ENCODE results near the gene NDUFA12.
"Not testable (repeated sequence)": the region's sequence is repeated elsewhere in the genome, so short reads cannot be mapped to it uniquely, and the experiment has no call there.

Gene NDUFA12

DNA sequence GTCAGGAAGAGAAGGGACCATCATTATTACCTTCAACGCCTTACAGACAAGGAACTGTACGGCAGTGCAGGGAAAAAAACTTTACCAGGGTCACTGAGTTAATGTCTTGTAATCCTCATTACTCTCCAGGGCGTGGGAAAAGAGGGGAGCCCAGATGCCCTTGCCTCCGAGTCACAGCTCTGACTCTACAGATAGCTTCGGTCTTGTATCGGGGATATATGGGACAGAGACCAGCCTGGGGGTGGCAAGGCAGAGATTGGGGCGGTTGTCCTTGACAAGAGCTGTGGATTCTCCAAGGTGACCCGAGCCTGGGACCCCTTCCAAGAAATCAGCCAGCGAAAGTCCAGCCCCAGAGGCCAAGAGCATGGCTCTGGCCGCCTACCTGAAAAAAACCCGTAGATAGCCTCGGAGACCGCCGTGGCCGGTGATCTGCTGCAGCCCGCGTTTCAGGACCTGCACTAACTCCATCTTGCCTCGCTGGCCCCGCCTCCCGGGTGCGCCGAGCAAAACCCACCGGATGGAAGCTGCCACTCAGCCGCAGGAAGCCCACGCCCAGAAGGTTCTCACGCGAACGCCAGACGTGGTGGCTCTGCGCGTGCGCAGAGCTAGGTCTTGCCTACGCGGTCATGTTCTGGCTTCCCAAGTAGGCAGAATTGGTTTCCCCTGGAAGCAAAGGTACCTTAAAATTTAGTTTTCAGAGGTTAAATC is at the start of gene NDUFA12:
TSS of gene NDUFA12 (minus strand) at position 485 of the 708 bp plus-strand sequence. CDS start at position 468, 17 bp downstream.
- DNase-seq: peak; percentile 87

DNA sequence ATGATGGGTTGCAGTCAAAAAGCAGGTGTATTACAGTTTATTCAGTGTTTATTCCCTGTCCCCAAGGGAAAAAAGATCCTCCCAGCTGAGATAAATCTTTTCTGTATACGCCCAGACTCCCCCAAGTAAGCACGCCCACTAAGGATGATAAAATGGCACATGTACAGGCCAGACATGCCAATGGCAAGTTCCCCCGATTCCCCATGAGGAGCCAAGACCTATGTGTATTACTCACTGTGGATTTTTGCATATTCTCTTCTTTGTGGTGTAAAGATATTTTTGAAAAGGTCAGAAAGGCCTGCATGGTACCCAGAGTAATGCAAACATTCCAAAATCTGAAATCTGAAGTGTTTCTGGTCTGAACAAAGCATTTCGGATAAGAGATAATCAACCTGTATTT is 47.7 kb upstream of the NDUFA12 start:
- no peak for DNase-seq

DNA sequence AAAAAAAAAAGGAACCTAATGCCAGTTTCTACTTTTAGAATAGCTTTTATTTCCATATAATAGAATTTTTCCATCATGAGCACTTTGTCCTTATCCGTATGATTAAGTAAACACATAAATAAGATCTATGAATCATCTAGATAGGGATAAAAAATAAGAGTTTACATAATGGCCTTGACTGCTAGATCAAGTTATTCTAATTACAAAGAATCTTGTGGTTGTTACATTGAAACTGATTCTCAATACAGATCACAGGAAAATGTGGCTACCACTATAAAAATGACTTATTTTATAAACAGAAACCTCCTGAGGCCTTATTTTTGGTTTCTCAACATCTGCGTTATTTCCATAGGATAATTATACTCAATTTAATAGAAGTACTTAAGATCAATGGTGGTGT is 34.4 kb upstream of the NDUFA12 start:
- no peak for DNase-seq

DNA sequence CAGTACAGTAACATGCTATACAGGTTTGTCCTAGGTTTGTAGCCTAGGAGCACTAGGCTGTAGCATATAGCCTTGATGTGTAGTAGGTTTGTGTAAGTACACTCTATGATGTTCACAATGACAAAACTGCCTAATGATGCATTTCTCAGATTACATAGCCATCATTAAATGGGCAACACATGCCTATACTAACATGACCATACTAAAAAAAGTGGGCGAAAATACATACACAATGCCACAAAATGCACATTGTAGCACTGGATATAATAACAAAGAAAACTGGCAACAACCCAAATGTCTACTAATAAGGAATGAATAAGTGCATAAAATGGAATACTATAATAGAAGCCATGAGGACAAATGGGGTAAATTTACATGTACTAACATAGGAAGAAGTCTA is 31.3 kb upstream of the NDUFA12 start:
- DNase-seq: no peak

DNA sequence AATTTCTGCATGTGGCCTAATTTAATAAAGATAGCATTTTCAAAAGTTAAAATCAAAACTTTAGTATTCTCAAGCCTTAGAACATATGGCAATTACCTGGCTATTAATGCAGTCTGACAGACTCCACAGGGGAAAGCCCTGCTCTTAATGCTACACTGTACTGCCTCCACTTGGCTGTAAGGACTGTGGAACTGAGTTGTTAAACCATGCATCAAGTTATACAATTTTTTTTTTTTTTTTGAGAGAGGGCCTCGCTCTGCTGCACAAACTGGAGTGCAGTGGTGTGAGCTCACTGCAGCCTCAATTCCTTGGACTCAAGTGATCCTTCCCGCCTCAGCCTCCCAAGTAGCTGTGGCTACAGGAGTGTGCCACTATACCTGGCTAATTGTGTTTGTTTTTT is 19.0 kb upstream of the NDUFA12 start:
- DNase-seq: no peak

DNA sequence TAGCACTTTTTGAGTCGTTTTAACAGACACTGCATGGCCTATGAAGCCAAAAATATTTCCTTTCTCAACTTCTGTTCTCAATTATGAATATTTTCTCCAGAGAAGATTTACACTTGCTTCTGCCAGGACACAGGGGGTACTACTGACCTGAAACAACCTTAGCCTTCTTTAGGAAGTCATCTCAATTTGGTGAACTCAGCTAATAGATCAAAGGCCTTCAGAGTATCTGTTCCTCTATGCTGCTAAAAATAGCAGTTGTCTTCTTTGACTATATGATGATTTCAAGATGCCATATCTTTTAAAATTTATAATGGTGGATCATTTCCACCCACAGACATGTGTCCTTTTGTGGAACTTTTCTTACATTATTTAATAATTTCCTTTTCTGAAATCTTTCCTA is 14.0 kb upstream of the NDUFA12 start:
- no peak for DNase-seq

DNA sequence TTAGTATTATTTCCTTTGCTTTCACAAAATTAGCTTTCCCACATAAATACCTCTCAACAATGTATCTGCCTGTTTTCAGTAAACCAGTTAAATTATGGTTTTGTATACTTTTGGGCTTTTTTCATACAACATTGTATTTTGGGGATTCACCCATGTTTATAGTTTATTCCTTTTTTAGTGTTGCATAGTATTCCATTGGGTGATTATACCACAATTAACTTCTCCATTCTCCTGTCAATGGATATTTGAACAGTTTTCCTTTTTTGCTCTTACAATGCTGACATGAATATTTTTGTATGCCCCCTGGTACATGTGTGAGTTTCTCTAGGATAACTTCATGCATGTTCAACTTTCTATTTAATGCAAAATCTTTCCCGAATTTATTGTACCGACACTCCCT is 12.6 kb upstream of the NDUFA12 start:
- no peak for DNase-seq

DNA sequence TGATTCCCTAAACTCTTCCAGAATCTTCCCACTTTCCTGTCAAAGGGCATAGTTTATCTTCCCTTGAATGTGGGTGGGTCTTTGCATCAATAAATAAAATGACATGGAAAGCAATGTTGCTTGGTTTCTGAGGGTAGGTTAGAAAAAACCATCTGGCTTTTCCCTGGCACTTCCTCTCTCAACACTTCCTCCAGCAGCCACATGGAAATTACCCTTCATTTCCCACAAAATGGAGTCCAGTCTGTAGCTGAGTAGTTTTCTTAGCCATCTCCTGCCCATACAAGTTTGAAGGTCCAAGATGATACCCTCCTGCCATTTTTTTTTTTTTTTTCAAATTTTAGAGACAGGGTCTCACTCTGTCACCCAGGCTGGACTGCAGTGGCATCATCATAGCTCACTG is 11.1 kb upstream of the NDUFA12 start:
- DNase-seq: no peak

DNA sequence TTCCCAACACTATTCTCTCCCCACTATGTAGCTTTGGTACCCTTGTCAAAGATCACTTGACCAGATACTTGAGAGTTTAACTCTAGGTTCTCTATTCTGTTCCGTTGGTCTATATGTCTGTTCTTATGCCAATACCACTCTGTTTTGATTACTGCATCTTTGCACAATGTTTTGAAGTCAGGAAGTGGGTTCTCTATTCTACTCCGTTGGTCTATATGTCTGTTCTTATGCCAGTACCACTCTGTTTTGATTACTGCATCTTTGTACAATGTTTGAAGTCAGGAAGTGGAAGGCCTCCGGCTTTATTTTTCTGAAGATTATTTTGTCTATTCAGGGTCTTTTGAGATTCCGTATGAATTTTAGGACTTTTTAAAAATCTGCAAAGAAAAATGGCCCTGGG is 2.7 kb upstream of the NDUFA12 start:
- no peak for DNase-seq

DNA sequence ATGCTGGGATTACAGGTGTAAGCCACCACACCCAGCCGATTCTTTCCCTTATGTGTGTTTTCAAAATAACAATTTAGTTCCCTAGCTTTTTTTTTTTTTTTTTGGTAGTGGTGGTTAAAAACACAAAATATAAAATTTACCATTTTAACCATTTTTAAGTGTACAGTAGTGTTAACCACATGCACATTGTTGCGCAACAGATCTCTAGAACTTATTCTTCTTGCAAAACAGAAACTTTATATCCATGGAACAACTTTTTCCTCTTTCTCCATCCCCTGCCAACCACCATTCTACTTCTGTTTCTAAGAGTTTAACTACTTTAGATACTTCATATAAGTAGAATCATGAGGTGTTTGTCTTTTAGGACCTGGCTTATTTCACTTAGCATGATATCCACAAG is 1.1 kb upstream of the NDUFA12 start:
- no peak for DNase-seq

DNA sequence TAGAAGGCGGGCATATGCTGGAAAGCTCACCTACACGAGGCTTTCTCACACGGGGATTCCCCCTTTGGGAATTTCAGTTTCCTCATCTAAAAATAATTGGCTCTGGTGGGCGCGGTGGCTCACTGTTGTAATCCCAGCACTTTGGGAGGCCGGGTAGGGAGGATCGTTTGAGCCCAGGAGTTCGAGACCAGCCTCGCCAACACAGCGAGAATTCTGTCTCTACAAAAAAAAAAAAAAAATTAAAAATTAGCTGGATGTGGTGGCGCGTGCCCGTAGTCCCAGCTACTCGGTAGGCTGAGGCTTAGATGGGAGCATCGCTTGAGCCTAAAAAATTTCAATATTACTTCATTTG is 400 bp upstream of the NDUFA12 start:
- no peak for DNase-seq

DNA sequence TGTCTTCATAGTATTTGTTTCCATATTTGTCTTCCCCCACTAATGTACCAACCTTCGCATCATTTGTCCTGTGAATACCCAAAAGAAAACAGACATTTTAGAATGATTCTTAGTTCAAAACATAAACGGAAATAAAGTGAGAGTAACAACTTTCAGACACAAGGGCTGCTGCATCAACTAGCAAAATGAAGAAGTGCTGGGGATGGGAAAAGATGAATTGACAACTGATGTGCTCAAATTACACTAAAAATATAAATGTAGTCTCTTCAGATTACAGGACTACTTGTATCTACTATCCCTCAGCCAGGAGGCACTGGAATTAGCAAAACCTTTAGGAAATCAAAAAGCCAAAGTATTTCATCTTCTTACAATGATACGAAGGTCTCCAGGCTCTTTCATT is 743 bp downstream of the NDUFA12 start:
- no peak for DNase-seq

DNA sequence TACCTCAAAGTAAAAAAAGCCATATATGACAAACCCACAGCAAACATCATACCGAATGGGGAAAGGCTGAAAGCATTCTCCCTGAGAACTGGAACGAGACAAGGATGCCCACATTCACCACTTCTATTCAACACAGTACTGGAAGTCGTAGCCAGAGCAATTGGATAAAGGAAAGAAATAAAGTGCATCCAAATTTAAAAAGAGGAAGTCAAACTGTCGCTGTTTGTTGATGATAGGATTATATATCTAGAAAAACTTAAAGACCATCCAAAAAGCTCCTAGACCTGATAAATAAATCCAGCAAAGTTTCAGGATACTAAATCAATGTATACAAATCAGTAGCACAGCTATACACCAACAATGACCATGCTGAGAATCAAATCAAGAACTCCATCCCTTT is 5.2 kb downstream of the NDUFA12 start:
- no peak for DNase-seq

DNA sequence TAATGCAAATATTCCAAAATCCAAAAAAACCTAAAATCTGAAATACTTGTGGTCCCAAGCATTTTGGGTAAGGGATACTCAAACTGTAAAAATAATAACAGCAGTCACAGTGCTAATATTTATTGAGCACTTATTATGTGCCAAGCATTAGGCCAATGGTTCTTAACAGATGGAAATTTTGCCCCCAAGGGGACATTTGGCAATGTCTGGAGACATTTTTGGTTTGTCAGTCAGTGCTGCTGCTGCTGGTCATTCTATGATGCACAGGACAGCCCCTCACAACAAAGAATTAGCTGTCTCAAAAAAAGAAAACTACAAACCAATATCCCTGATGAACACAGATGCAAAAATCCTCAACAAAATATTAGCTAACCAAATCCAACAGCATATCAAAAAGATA is 5.8 kb downstream of the NDUFA12 start:
- DNase-seq: no peak

DNA sequence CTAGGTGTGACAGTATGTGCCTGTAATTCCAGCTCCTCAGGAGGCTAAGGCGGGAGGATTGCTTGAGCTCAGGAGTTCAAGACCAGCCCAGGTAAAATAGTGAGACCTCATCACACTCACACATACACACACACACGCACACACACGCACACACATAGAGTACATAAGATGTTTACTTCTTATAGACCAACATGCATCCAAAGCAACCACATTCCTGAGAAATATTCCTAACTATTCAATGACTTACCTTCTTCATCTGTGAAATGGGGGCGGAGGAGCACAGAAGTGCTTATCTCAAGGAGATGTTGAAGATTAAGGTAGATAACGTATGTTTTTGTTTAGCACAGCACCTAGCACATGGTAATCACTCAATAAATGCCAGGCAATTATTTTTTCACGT is 6.4 kb downstream of the NDUFA12 start:
- no peak for DNase-seq

DNA sequence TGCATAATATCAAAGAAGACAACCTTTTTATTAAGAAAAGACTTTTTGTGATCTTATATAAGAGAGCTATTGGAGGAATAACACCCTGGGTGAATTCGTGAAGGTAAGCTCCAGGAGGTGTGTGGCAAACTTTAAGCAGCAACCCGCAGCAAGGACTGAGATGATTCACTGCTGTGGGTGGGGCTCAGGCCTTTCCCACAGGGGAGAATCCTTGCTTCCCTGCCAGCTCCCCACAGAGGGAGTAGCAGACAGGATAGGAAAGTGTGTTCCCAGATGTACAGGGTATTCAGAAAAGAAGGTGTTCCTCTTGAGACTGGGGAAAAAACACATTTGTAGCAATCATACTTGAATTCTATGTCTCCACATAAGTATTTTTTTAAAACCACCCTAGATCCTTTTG is 9.2 kb downstream of the NDUFA12 start:
- no peak for DNase-seq

DNA sequence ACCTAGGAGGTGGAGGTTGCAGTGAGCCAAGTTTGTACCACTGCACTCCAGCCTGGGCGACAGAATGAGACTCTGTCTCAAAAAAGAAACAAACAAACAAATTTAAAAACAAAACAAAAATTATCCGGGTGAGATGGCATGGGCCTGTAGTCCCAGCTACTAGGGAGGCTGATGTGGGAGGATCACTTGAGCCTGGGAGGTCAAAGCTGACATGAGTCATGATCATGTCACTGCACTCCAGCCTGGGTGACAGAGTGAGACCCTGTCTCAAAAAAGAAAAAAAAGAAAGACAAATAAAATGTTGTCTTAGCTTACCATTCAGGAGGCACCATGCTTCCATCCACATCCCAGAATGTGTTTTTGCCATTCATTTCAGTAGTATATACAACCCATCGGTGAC is 9.6 kb downstream of the NDUFA12 start:
- DNase-seq: not testable (repeated sequence)

DNA sequence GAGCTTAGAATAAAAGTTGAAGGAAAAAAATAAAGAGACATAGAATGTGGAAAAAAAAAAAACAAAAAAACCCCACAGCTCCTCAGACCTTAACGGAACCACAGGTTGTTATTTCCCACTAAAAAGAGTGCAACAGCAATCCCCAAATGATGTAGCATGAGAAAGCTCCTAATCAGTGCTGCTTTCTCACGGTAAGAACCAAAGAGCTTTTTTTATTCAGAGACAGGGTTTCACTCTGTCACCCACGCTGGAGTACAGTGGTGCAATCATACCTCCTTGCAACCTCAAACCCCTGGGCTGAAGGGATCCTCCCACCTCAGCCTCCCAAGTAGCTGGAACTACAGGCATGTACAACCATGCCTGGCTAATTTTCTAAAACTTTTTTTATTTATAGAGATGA is 13.3 kb downstream of the NDUFA12 start:
- no peak for DNase-seq

DNA sequence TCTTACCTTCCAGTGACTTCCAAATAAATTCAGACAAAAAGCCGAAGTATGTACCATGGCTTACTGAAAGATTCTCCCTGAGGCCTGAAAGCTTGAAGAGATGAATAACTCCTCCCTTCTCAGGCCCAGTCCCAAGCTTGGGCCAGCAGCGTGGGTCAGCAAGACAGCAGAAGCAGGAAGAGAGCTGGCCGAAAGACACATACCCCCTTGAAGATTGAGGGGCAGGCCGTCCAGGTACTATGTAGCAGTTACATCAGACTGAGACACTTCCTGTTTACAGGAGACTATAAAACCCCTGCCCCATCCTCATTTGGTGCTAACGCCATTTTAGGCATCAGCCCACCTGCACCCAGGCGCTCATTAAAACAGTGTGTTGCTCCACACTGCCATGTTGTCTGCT is 15.0 kb downstream of the NDUFA12 start:
- DNase-seq: no peak

DNA sequence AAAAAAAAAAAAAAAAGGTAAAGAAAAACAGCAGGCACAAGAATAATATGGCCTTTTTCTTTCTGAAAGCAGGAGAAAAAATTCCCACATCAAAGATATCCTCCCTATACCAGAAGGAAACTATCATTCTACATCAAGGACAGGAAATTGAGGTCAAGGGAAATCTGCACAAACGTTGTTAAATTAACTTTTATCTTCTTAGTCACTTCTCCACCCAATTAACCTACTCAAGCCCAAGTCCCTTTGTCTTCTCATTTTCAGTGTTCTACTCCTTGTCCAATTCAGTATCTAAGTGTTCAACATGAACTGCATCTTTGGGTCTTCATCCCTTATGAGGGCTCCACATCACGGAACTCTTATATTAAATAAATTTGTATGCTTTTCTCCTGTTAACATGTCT is 15.7 kb downstream of the NDUFA12 start:
- DNase-seq: no peak

DNA sequence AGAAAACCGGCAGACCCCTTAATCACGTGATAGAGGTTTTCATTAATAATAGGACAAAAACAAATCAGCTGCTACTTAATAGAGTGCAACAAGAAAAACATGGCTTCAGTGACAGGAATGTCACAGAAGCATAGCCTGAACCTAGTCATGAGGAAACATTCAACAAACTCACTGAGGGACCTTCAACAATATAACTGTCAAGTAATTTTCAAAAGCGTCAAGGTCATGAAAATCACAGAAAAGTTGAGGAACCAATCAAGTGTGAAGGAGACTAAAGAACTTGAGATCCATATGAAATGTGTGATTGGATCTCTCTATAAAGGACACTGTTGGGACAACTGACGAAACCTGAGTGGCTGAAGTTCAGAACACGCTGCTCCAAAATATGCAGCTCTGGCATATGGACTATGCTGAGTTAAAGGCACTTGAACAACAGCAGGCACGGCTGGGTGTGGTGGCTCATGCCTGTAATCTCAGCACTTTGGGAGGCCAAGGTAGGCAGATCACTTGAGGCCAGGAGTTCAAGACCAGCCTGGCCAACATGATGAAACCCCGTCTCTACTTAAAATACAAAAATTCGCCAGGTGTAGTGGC is 16.3 kb downstream of the NDUFA12 start:
- DNase-seq: no peak

DNA sequence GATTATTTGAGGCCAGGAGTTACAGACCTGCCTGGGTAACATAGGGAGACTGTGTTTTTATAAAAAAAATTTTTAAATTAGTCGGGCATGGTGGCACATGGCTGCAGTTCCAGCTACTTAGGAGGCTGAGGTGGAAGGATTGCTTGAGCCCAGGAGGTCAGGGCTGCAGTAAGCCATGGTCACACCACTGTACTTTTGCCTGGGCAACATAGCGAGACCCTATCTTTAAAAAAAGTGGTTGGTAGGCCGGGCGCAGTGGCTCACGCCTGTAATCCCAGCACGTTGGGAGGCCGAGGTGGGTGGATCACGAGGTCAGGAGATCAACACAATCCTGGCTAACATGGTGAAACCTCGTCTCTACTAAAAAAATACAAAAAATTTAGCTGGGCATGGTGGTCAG is 18.4 kb downstream of the NDUFA12 start:
- DNase-seq: not testable (repeated sequence)

DNA sequence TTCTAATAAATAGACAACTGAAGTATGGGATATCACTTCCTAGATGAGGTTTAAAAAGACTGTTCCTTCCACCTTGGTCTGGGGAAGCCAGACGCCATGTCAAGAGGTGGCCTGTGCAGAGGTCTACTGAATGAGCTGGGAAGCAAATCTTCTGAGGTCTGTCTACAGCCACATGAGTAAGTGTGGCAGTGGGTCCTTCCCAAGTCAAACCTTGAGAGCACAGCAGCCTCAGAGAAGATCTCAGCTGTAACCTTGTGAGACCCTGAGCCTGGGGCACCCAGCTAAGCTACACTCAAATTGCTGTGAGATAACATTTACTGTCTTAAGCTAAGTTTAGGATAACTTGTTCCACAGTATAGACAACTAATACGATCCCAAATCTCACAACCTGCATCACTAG is 20.2 kb downstream of the NDUFA12 start:
- DNase-seq: no peak

DNA sequence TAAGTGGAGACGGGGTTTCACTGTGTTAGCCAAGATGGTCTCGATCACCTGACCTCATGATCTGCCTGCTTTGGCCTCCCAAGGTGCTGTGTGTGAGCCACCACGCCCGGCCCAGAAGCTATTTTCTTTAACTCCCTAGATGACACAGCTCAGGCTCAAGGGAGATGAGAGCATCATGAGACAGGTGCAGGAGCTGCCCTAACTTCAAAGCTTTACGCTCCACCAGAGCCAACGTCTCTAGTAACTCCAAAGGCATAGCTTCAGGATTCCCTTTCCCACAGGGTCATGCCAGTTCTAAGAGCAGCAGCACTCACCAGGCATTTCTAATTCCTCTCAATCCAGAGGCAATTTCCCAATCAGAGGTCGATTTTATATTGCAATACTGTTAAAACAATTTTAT is 21.0 kb downstream of the NDUFA12 start:
- DNase-seq: no peak

DNA sequence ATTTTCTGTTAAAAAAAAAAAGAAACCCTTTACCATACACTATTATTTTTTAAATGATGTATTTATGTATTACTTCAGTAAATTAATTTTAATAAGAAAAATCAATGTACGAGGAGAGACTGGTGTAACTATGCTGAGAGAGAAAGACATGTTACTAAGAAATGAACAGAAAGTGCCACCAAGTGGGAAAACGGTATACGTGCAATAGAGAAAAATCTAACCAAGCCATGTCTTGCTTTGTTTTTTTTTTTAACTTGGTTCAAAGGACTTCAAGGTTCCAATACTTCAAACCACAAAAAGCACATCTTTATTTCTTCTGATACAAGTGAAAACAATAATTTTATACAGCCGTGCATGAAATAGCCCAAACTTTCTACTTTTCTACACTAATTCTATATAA is 22.9 kb downstream of the NDUFA12 start:
- DNase-seq: no peak
